ENCODE data around the gene ESRRA.

DNA sequence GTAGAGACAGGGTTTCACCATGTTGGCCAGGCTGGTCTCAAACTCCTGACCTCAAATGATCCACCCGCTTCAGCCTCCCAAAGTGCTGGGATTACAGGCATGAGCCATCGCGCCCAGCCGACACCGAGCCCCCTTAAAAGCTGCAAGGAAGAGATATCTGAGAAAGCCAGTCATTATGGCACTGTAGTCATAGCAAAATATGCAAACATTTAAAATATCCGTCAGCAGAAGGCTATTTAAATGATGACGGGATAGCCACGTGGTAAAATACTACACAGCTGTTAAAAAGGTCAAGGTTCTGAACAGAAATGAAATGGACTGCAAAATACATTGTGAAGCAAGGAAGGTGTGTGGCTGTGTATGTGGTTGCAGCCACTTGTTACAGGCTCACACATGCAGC, 28.2 kb downstream of the ESRRA start:
- no peak for TF ChIP-seq POLR2A (IDR thresholded peaks at IDR 0.05)
- TF ChIP-seq, protein P1, sequence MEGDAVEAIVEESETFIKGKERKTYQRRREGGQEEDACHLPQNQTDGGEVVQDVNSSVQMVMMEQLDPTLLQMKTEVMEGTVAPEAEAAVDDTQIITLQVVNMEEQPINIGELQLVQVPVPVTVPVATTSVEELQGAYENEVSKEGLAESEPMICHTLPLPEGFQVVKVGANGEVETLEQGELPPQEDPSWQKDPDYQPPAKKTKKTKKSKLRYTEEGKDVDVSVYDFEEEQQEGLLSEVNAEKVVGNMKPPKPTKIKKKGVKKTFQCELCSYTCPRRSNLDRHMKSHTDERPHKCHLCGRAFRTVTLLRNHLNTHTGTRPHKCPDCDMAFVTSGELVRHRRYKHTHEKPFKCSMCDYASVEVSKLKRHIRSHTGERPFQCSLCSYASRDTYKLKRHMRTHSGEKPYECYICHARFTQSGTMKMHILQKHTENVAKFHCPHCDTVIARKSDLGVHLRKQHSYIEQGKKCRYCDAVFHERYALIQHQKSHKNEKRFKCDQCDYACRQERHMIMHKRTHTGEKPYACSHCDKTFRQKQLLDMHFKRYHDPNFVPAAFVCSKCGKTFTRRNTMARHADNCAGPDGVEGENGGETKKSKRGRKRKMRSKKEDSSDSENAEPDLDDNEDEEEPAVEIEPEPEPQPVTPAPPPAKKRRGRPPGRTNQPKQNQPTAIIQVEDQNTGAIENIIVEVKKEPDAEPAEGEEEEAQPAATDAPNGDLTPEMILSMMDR (IDR thresholded peaks at IDR 0.05) = no peak

Data from Peyer's patch (tissue), 4 donors.